Keratinocyte (primary cell): ENCODE measurements around the gene C14orf93.

Experiments
- EZH2 ChIP-seq: IDR thresholded peaks from one replicate; pipeline ENCODE4 v1.6.1; 2012; ENCODE audit warnings: inconsistent platforms, mild to moderate bottlenecking, low read length, moderate library complexity
- TF ChIP-seq, protein P1 (sequence below), 3 experiments: IDR thresholded peaks in 1 of 3; conservative IDR thresholded peaks in 1 of 3; optimal IDR thresholded peaks in 1 of 3; 2 replicates in 2 of 3; 3 replicates in 1 of 3; pipeline versions ENCODE3 to v1.5.1; 2011; ENCODE audit warnings: low read length in 3 of 3, mild to moderate bottlenecking in 3 of 3, moderate library complexity in 2 of 3, control low read depth in 1 of 3, inconsistent platforms in 1 of 3; ENCODE audit not compliant: insufficient read depth in 2 of 3; ENCODE audit errors: extremely low read depth in 1 of 3

DNA sequence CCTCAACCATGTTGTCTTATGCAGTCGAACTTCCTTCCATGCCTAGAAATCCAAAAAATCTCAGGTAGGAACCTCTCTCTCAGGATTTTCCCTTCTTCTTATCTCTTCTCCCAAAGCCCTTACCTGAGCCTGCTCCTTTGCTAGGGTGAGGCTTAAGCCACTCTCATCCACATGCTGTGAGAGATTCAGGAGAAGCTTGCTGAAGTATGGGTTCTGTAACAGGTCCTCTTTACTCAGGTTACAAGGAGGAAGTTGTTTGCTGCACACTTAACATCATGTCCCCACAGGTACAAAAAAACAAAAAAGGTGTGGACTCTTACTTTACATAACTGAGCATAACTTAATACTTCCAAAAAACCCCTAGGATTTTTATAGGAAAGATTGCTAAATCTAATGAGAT lies 57.5 kb downstream of the C14orf93 start:
- TF ChIP-seq, protein P1, sequence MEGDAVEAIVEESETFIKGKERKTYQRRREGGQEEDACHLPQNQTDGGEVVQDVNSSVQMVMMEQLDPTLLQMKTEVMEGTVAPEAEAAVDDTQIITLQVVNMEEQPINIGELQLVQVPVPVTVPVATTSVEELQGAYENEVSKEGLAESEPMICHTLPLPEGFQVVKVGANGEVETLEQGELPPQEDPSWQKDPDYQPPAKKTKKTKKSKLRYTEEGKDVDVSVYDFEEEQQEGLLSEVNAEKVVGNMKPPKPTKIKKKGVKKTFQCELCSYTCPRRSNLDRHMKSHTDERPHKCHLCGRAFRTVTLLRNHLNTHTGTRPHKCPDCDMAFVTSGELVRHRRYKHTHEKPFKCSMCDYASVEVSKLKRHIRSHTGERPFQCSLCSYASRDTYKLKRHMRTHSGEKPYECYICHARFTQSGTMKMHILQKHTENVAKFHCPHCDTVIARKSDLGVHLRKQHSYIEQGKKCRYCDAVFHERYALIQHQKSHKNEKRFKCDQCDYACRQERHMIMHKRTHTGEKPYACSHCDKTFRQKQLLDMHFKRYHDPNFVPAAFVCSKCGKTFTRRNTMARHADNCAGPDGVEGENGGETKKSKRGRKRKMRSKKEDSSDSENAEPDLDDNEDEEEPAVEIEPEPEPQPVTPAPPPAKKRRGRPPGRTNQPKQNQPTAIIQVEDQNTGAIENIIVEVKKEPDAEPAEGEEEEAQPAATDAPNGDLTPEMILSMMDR (optimal IDR thresholded peaks at IDR 0.05 in 1 of 3, IDR thresholded peaks at IDR 0.05 in 1 of 3, conservative IDR thresholded peaks at IDR 0.05 in 1 of 3; ENCODE audit: extremely low read depth in 1 of 3, insufficient read depth in 2 of 3, low read length in 3 of 3): no peak
- TF ChIP-seq EZH2: no peak
